GM19395 (cell line): Measurements from ENCODE around the gene TMEM45A.
A peak's percentile ranks its signal among the peaks of the same experiment; 100 is the strongest.
"Not testable (repeated sequence)": the region's sequence is repeated elsewhere in the genome, so short reads cannot be mapped to it uniquely, and the experiment has no call there.

Experiments
- ATAC-seq: cut with Tn5 transposase; IDR thresholded peaks from one replicate; pipeline ENCODE4 v1.9.1; 2021; ENCODE audit warnings: mild to moderate bottlenecking, moderate library complexity; ENCODE audit not compliant: unreplicated experiment

Gene TMEM45A

GRCh38 chr3:100563652-100564211, 71.3 kb downstream of the TMEM45A start:
- ATAC-seq: no peak

GRCh38 chr3:100570811-100571210, 78.4 kb downstream of the TMEM45A start:
- no peak for ATAC-seq

GRCh38 chr3:100574536-100574935, 82.1 kb downstream of the TMEM45A start:
- ATAC-seq: no peak

GRCh38 chr3:100575704-100576103, 83.3 kb downstream of the TMEM45A start:
- ATAC-seq: no peak

- no peak for ATAC-seq
These were observed 85.1 kb downstream of the TMEM45A start for GRCh38 chr3:100577382-100578008.

- no peak for ATAC-seq
These were observed 86.2 kb downstream of the TMEM45A start for GRCh38 chr3:100578646-100579045.

- no peak for ATAC-seq
These were observed 87.7 kb downstream of the TMEM45A start for GRCh38 chr3:100580147-100580546.

- no peak for ATAC-seq
These were observed 89.2 kb downstream of the TMEM45A start for GRCh38 chr3:100581650-100582049.

GRCh38 chr3:100582157-100582556, 89.7 kb downstream of the TMEM45A start:
- ATAC-seq: not testable (repeated sequence)

GRCh38 chr3:100584101-100584660, 91.8 kb downstream of the TMEM45A start:
- ATAC-seq: no peak

- no peak for ATAC-seq
These were observed 94.4 kb downstream of the TMEM45A start for GRCh38 chr3:100586832-100587231.

GRCh38 chr3:100588251-100588650, 95.8 kb downstream of the TMEM45A start:
- ATAC-seq: no peak

- peak; percentile 90 for ATAC-seq
These were observed 97.9 kb downstream of the TMEM45A start for GRCh38 chr3:100590114-100590839.

GRCh38 chr3:100590840-100591147, 98.4 kb downstream of the TMEM45A start:
- no peak for ATAC-seq

- no peak for ATAC-seq
These were observed 99.0 kb downstream of the TMEM45A start for GRCh38 chr3:100591411-100591810.

- no peak for ATAC-seq
These were observed 108.0 kb downstream of the TMEM45A start for GRCh38 chr3:100600181-100601042.

- ATAC-seq: peak; percentile 53
These were observed 110.4 kb downstream of the TMEM45A start for GRCh38 chr3:100602506-100603444.

GRCh38 chr3:100603469-100603868, 111.0 kb downstream of the TMEM45A start:
- peak; percentile 47 for ATAC-seq

- no peak for ATAC-seq
These were observed 112.9 kb downstream of the TMEM45A start for GRCh38 chr3:100605358-100605757.

- ATAC-seq: peak; percentile 77
These were observed 114.6 kb downstream of the TMEM45A start for GRCh38 chr3:100606894-100607512.
